HepG2 (cell line): ENCODE results near the gene MAN1A1. TPM values are rescaled to one million over a fixed set of nuclear protein-coding genes. Genes with fewer than 3 reads are reported as not detected.
A peak's percentile ranks its signal among the peaks of the same experiment; 100 is the strongest.

ENCODE experiments used
- BHLHE40 ChIP-seq: IDR thresholded peaks from 2 replicates; pipeline ENCODE4 v1.6.1; 2011; ENCODE audit warnings: low read length, improper control_type of control experiment
- CBX2 ChIP-seq, 2 experiments: fragments of 200-600 bp in 1 of 2; sonication (generic); formaldehyde crosslinking in 1 of 2; IDR thresholded peaks; 2 replicates each; pipeline versions ENCODE4 v1.7.0 to v1.8.1; 2018 to 2022; ENCODE audit warnings: low read depth in 2 of 2, low read length in 1 of 2, mild to moderate bottlenecking in 1 of 2, missing genetic modification reagents in 1 of 2
- CBX5 ChIP-seq: sonication (generic); formaldehyde crosslinking; IDR thresholded peaks from 2 replicates; pipeline ENCODE4 v1.4.0; 2020; ENCODE audit warnings: missing genetic modification reagents, borderline replicate concordance
- GLMP ChIP-seq: sonication (generic); formaldehyde crosslinking; IDR thresholded peaks from 2 replicates; pipeline ENCODE4 v1.9.0; 2021; ENCODE audit warnings: missing genetic modification reagents, mild to moderate bottlenecking, borderline replicate concordance
- KLF9 ChIP-seq: IDR thresholded peaks from 2 replicates; pipeline ENCODE4 v1.6.1; 2016; ENCODE audit warnings: low read depth
- POLR2G ChIP-seq: fragments of 200-400 bp; formaldehyde crosslinking; IDR thresholded peaks from 2 replicates; pipeline ENCODE4 v1.6.1; 2018; ENCODE audit warnings: mild to moderate bottlenecking, low read depth, low read length, moderate library complexity
- RBFOX2 ChIP-seq: fragments of 200-400 bp; formaldehyde crosslinking; IDR thresholded peaks from 2 replicates; pipeline ENCODE4 v1.6.1; 2017; ENCODE audit warnings: low read depth, mild to moderate bottlenecking, low read length
- RXRA ChIP-seq: sonication (generic); formaldehyde crosslinking; IDR thresholded peaks from 2 replicates; pipeline ENCODE4 v1.5.1; 2020; ENCODE audit warnings: missing genetic modification reagents
- SCMH1 ChIP-seq: sonication (generic); formaldehyde crosslinking; IDR thresholded peaks from 2 replicates; pipeline ENCODE4 v1.9.0; 2021; ENCODE audit warnings: missing genetic modification reagents, mild to moderate bottlenecking, borderline replicate concordance
- STAT5B ChIP-seq: sonication (generic); formaldehyde crosslinking; IDR thresholded peaks from 2 replicates; pipeline ENCODE4 v1.4.0; 2020; ENCODE audit warnings: missing genetic modification reagents
- ZBTB38 ChIP-seq: sonication (generic); formaldehyde crosslinking; IDR thresholded peaks from 2 replicates; pipeline ENCODE4 v1.5.1; 2020; ENCODE audit warnings: mild to moderate bottlenecking, missing genetic modification reagents
- ZFP62 ChIP-seq: sonication (generic); formaldehyde crosslinking; IDR thresholded peaks from 2 replicates; pipeline ENCODE4 v1.4.0; 2020; ENCODE audit warnings: missing genetic modification reagents
- ZKSCAN8 ChIP-seq: IDR thresholded peaks from 2 replicates; pipeline ENCODE4 v1.6.1; 2016; ENCODE audit warnings: borderline replicate concordance, missing genetic modification reagents, missing compliant biosample characterization
- ZNF121 ChIP-seq: sonication (generic); formaldehyde crosslinking; IDR thresholded peaks from 2 replicates; pipeline ENCODE4 v1.5.0; 2020; ENCODE audit warnings: mild to moderate bottlenecking, missing genetic modification reagents
- ZNF160 ChIP-seq: sonication (generic); formaldehyde crosslinking; IDR thresholded peaks from 2 replicates; pipeline ENCODE4 v1.8.0; 2022; ENCODE audit warnings: mild to moderate bottlenecking, inconsistent platforms, missing genetic modification reagents
- ZNF230 ChIP-seq: sonication (generic); formaldehyde crosslinking; IDR thresholded peaks from 2 replicates; pipeline ENCODE4 v1.4.0; 2020; ENCODE audit warnings: mild to moderate bottlenecking, missing genetic modification reagents
- ZNF275 ChIP-seq: sonication (generic); formaldehyde crosslinking; IDR thresholded peaks from 2 replicates; pipeline ENCODE4 v1.8.0; 2022; ENCODE audit warnings: missing genetic modification reagents, mild to moderate bottlenecking, inconsistent platforms, borderline replicate concordance
- ZNF326 ChIP-seq: sonication (generic); formaldehyde crosslinking; IDR thresholded peaks from 2 replicates; pipeline ENCODE4 v1.4.0; 2020; ENCODE audit warnings: missing genetic modification reagents, borderline replicate concordance
- ZNF430 ChIP-seq: sonication (generic); formaldehyde crosslinking; IDR thresholded peaks from 2 replicates; pipeline ENCODE4 v1.9.0; 2021; ENCODE audit warnings: mild to moderate bottlenecking, missing genetic modification reagents
- ZNF781 ChIP-seq: sonication (generic); formaldehyde crosslinking; IDR thresholded peaks from 2 replicates; pipeline ENCODE4 v1.5.1; 2020; ENCODE audit warnings: borderline replicate concordance, mild to moderate bottlenecking, missing genetic modification reagents; ENCODE audit errors: not compliant biosample characterization
- ZNF850 ChIP-seq: sonication (generic); formaldehyde crosslinking; conservative IDR thresholded peaks from 2 replicates; pipeline ENCODE4 v1.9.0; 2021; ENCODE audit warnings: mild to moderate bottlenecking, missing genetic modification reagents
- ZSCAN20 ChIP-seq: sonication (generic); formaldehyde crosslinking; IDR thresholded peaks from 2 replicates; pipeline ENCODE4 v1.4.0; 2020; ENCODE audit warnings: missing genetic modification reagents, mild to moderate bottlenecking, borderline replicate concordance
- ZSCAN25 ChIP-seq: sonication (generic); formaldehyde crosslinking; IDR thresholded peaks from 2 replicates; pipeline ENCODE4 v1.8.0; 2022; ENCODE audit warnings: mild to moderate bottlenecking, missing genetic modification reagents
- ZSCAN31 ChIP-seq: sonication (generic); formaldehyde crosslinking; IDR thresholded peaks from 2 replicates; pipeline ENCODE4 v1.5.0; 2020; ENCODE audit warnings: low read depth, mild to moderate bottlenecking, missing genetic modification reagents
- polyA plus RNA-seq, 8 experiments: library from polyadenylated mRNA; depleted of rRNA in 3 of 8; stranded (reverse) in 7 of 8; unstranded in 1 of 8; fragments of >200 nt; fragmentation: Illumina TruSeq in 4 of 8; extraction: Trizol in 4 of 8; gene quantifications; 2 replicates each; pipeline versions ENCODE4 v1.2.1 to v1.2.3, GENCODE V29; 2011 to 2016; ENCODE audit warnings: low read depth in 4 of 8, missing spikeins in 1 of 8, mixed read lengths in 1 of 8; ENCODE audit not compliant: insufficient read depth in 1 of 8
- total RNA-seq, 5 experiments: library from RNA; depleted of rRNA; stranded (reverse); fragments of >200 nt; fragmentation: Illumina TruSeq; extraction: Trizol; gene quantifications; 2 replicates each; pipeline ENCODE4 v1.2.3, GENCODE V29; 2016; ENCODE audit warnings: low read depth in 1 of 5
- TF ChIP-seq, protein P1 (sequence below): sonication (generic); formaldehyde crosslinking; IDR thresholded peaks from 2 replicates; pipeline ENCODE4 v1.5.1; 2020; ENCODE audit warnings: missing genetic modification reagents, mild to moderate bottlenecking, borderline replicate concordance
- TF ChIP-seq, protein P2 (sequence below): sonication (generic); formaldehyde crosslinking; IDR thresholded peaks from 2 replicates; pipeline ENCODE4 v1.4.0; 2020; ENCODE audit warnings: missing genetic modification reagents; ENCODE audit errors: not compliant biosample characterization

The MAN1A1 gene
- total and polyA plus RNA-seq, 2 of the 13 experiments (the other 11 are each of a cell fraction or from before 2014, with no cell fraction given), result 156 to 236 TPM

DNA sequence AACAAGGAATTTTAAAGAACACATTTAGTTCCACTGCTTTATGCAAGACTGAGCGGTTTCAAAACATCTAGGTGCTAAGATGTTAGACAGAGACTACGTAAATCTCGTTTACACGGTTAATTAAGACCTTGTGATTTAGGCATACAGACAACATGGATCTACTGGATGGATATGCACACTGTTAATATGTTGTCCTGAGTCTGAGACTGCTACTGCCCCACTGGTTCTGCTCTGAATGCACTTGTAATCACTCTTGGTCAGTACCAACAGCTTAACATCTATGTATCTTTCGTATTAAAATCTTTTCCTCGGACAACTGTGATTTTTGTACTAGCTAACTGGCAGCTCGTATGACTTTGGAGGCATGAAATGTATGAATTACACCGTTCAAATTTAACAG lies 3.1 kb downstream of the MAN1A1 start (continued):
- TF ChIP-seq CBX5 (CRISPR knock-in tag) (no peak), ZSCAN25 (CRISPR knock-in tag) (no peak), ZNF275 (CRISPR knock-in tag) (no peak), POLR2G (peak; percentile 42; the same call in 1 of the 2 replicates), SCMH1 (no peak), ZBTB38 (no peak), RXRA (no peak), ZFP62 (CRISPR knock-in tag) (no peak), ZNF781 (CRISPR knock-in tag) (no peak), ZNF230 (CRISPR knock-in tag) (no peak), ZNF430 (CRISPR knock-in tag) (0 out of 2 replicates have a peak, but pooled peaks have one; percentile 29), ZNF160 (CRISPR knock-in tag) (no peak), STAT5B (CRISPR knock-in tag) (no peak), RBFOX2 (peak; percentile 81), CBX2 (IDR thresholded peaks at IDR 0.05; ENCODE audit: low read depth, low read length) (no peak), CBX2 (CRISPR knock-in tag; IDR thresholded peaks at IDR 0.05; ENCODE audit: low read depth) (no peak), GLMP (CRISPR knock-in tag) (no peak), ZKSCAN8 (CRISPR knock-in tag) (no peak), ZNF326 (no peak), ZSCAN31 (CRISPR knock-in tag) (0 out of 2 replicates have a peak, but pooled peaks have one; percentile 30), BHLHE40 (no peak), ZNF850 (CRISPR knock-in tag) (no peak), ZSCAN20 (CRISPR knock-in tag) (no peak), ZNF121 (no peak), KLF9 (CRISPR knock-in tag) (no peak)
- TF ChIP-seq, protein P1, sequence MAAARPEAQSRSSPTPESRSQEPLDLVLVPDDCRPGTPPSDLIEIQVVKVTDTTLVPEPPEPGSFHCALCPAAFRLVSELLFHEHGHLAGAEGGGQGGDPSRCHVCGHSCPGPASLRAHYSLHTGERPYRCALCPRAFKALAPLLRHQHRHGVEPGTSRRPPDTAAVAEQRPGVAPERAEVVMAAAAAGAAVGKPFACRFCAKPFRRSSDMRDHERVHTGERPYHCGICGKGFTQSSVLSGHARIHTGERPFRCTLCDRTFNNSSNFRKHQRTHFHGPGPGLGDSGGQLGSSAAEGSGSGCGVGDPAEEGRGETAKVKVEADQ (CRISPR knock-in tag), result 0 out of 2 replicates have a peak, but pooled peaks have one; percentile 9
- TF ChIP-seq, protein P2, sequence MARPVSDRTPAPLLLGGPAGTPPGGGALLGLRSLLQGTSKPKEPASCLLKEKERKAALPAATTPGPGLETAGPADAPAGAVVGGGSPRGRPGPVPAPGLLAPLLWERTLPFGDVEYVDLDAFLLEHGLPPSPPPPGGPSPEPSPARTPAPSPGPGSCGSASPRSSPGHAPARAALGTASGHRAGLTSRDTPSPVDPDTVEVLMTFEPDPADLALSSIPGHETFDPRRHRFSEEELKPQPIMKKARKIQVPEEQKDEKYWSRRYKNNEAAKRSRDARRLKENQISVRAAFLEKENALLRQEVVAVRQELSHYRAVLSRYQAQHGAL (CRISPR knock-in tag), result no peak
